Chondrocyte (in vitro differentiated cells): ENCODE measurements around the gene ULK4. TPM values are rescaled to one million over a fixed set of nuclear protein-coding genes. Genes with fewer than 3 reads are reported as not detected.

Experiments
- DNase-seq: peaks from one replicate; pipeline ENCODE4 v3.0.0; 2021; ENCODE audit warnings: mixed read lengths, low spot score
- H3K27ac Mint-ChIP-seq: one replicate; pipeline ENCODE4 v1.8.0; 2021; ENCODE audit warnings: mild to moderate bottlenecking, moderate library complexity, mixed read lengths; ENCODE audit not compliant: unreplicated experiment
- H3K27me3 Mint-ChIP-seq: 2 replicates; pipeline ENCODE4 v1.8.0; 2021; ENCODE audit warnings: low read depth, mixed read lengths
- H3K36me3 Mint-ChIP-seq: 2 replicates; pipeline ENCODE4 v1.8.0; 2021; ENCODE audit warnings: low read depth, mixed read lengths
- H3K4me1 Mint-ChIP-seq: 2 replicates; pipeline ENCODE4 v1.8.0; 2021; ENCODE audit warnings: low read depth, mild to moderate bottlenecking, mixed read lengths
- H3K4me3 Mint-ChIP-seq: one replicate; pipeline ENCODE4 v1.8.0; 2021; ENCODE audit warnings: mild to moderate bottlenecking, moderate library complexity, mixed read lengths; ENCODE audit not compliant: unreplicated experiment
- H3K9me3 Mint-ChIP-seq: 2 replicates; pipeline ENCODE4 v1.8.0; 2021; ENCODE audit warnings: low read depth, mixed read lengths
- total RNA-seq: library from RNA; stranded (reverse); gene quantifications from 3 replicates; pipeline ENCODE4 v1.2.1, GENCODE V29; 2021
- TF ChIP-seq, protein P1 (sequence below): fragments of 200-600 bp; sonication (generic); IDR thresholded peaks from 2 replicates; pipeline ENCODE4 v1.5.0; 2021; ENCODE audit warnings: antibody characterized with exemption, mild to moderate bottlenecking, moderate library complexity

ULK4 gene
- total RNA-seq, 1 donor from 2014 or later, result 9.1 TPM

DNA sequence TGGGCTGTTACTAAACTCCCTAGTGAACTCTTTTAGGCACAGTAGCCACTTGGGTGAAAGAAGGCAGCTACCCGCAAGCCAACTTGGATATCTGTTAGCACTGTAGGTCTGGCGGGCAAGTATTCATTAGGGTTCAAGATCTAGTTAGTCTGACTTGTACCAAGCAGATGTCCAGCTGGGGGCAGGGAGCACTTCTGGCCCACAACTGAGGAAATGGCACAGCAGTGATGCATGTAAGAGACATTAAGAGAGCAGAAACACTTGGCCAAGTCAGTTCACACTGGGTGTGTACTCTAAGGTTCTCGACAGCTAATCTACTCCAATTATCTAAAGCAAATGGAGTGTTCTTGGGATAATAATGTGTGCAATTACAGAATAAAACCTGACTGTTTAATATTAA is 630.9 kb downstream of the ULK4 start:
- H3K27me3 Mint-ChIP-seq, result no peaks in the 10 kb centered on the region
- no peak overlapping the region for H3K27ac Mint-ChIP-seq
- H3K36me3 Mint-ChIP-seq, result no peaks in the 10 kb centered on the region
- TF ChIP-seq, protein P1, sequence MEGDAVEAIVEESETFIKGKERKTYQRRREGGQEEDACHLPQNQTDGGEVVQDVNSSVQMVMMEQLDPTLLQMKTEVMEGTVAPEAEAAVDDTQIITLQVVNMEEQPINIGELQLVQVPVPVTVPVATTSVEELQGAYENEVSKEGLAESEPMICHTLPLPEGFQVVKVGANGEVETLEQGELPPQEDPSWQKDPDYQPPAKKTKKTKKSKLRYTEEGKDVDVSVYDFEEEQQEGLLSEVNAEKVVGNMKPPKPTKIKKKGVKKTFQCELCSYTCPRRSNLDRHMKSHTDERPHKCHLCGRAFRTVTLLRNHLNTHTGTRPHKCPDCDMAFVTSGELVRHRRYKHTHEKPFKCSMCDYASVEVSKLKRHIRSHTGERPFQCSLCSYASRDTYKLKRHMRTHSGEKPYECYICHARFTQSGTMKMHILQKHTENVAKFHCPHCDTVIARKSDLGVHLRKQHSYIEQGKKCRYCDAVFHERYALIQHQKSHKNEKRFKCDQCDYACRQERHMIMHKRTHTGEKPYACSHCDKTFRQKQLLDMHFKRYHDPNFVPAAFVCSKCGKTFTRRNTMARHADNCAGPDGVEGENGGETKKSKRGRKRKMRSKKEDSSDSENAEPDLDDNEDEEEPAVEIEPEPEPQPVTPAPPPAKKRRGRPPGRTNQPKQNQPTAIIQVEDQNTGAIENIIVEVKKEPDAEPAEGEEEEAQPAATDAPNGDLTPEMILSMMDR, result no peak
- no peaks in the 10 kb centered on the region for H3K9me3 Mint-ChIP-seq
- no peak for DNase-seq
- H3K4me1 Mint-ChIP-seq, result peaks cover 19% of the 10 kb centered on the region
- no peak overlapping the region for H3K4me3 Mint-ChIP-seq

- Mint-ChIP-seq H3K27ac (no peak overlapping the region), H3K4me3 (no peak overlapping the region), H3K4me1 (peaks cover 19% of the 10 kb centered on the region), H3K36me3 (no peaks in the 10 kb centered on the region), H3K27me3 (no peaks in the 10 kb centered on the region), H3K9me3 (no peaks in the 10 kb centered on the region)
- TF ChIP-seq, protein P1, result no peak
- no peak for DNase-seq
Measured at GRCh38 chr3:41330465-41330864, 631.4 kb downstream of the ULK4 start.

DNA sequence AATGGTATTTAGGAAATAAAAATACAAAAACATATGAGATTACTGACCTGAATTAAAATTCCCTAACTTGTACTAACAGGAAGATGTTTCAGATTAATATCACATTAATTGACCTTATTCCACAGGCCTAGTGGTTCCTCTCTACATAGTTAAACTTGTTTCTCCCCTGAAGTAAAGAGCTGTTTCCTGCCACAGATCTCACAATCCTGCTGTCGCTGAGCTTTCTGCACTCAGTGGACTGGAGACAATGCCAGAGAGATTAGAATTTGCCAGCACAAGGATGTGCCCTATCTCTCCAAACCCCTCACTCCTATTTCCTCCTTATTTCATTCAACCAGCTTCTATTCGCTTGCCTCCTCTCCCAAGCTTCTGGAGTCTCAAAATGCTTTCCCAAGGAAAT is 632.0 kb downstream of the ULK4 start:
- H3K36me3 Mint-ChIP-seq, result no peaks in the 10 kb centered on the region
- no peak overlapping the region for H3K27ac Mint-ChIP-seq
- no peak overlapping the region for H3K4me3 Mint-ChIP-seq
- TF ChIP-seq, protein P1, result no peak
- no peaks in the 10 kb centered on the region for H3K27me3 Mint-ChIP-seq
- no peaks in the 10 kb centered on the region for H3K9me3 Mint-ChIP-seq
- no peak for DNase-seq
- peaks cover 19% of the 10 kb centered on the region for H3K4me1 Mint-ChIP-seq

GRCh38 chr3:41328926-41329325 is 633.0 kb downstream of the ULK4 start:
- Mint-ChIP-seq H3K27ac (no peak overlapping the region), H3K9me3 (no peaks in the 10 kb centered on the region), H3K27me3 (no peaks in the 10 kb centered on the region), H3K4me1 (peaks cover 19% of the 10 kb centered on the region), H3K36me3 (no peaks in the 10 kb centered on the region), H3K4me3 (no peak overlapping the region)
- TF ChIP-seq, protein P1, result no peak
- no peak for DNase-seq

DNA sequence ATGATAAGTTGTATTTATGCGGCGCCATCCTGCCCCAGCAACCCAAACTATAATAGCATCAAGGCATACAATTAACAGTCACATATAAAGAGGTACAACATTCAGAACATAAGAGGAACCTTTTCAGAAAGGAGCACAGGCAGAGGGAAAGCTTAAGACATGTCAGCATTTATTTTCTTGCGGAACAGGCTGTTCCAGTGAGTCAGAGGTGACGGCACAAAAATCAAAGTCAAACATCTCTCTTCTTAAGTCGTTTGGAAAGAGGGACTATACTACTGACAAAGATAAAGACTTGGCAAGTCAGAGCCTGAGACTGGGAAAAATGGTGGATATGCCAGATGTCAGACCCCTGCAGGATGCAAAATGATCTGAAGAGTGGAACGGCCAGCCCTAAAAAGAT is 634.2 kb downstream of the ULK4 start:
- H3K9me3 Mint-ChIP-seq, result no peaks in the 10 kb centered on the region
- no peak for DNase-seq

More for the DNA sequence above, 634.2 kb downstream of the ULK4 start:
- Mint-ChIP-seq H3K36me3 (no peaks in the 10 kb centered on the region), H3K27ac (no peak overlapping the region), H3K4me3 (no peak overlapping the region), H3K4me1 (peaks cover 22% of the 10 kb centered on the region), H3K27me3 (no peaks in the 10 kb centered on the region)
- TF ChIP-seq, protein P1, result no peak
